SK-N-SH treated with all-trans-retinoic acid at 6 μM for 48 hours (cell line): ENCODE results near the gene ILKAP.

Source experiments
- ARNTL ChIP-seq: fragments of 450-650 bp; formaldehyde crosslinking; IDR thresholded peaks from 2 replicates; pipeline ENCODE4 v1.5.0; 2020; ENCODE audit warnings: low read depth, mild to moderate bottlenecking, moderate library complexity, borderline replicate concordance
- BACH2 ChIP-seq: fragments of 250-450 bp; sonication (Bioruptor Pico); IDR thresholded peaks from 2 replicates; pipeline ENCODE4 v1.9.0; 2021; ENCODE audit warnings: mild to moderate bottlenecking, borderline replicate concordance
- CREB5 ChIP-seq: fragments of 250-450 bp; sonication (Bioruptor Pico); IDR thresholded peaks from 2 replicates; pipeline ENCODE4 v1.5.1; 2020; ENCODE audit warnings: low read depth, mild to moderate bottlenecking, moderate library complexity
- ESRRG ChIP-seq: fragments of 250-450 bp; sonication (Bioruptor Pico); IDR thresholded peaks from 2 replicates; pipeline ENCODE4 v1.6.1; 2021; ENCODE audit warnings: mild to moderate bottlenecking
- GLIS3 ChIP-seq: fragments of 250-450 bp; sonication (Bioruptor Pico); IDR thresholded peaks from 2 replicates; pipeline ENCODE4 v1.5.0; 2020; ENCODE audit warnings: mild to moderate bottlenecking, moderate library complexity
- ISL1 ChIP-seq: fragments of 250-450 bp; sonication (Bioruptor Pico); IDR thresholded peaks from 2 replicates; pipeline ENCODE4 v2.1.2; 2022; ENCODE audit warnings: mild to moderate bottlenecking, moderate library complexity
- OSR1 ChIP-seq: fragments of 250-450 bp; sonication (Bioruptor Pico); IDR thresholded peaks from 2 replicates; pipeline ENCODE4 v1.8.0; 2022; ENCODE audit warnings: moderate library complexity, mild to moderate bottlenecking, inconsistent platforms
- PATZ1 ChIP-seq: fragments of 250-450 bp; sonication (Bioruptor Pico); IDR thresholded peaks from 2 replicates; pipeline ENCODE4 v1.8.0; 2020; ENCODE audit warnings: mild to moderate bottlenecking, moderate library complexity, borderline replicate concordance
- TCF4 ChIP-seq: fragments of 250-450 bp; sonication (Bioruptor Pico); IDR thresholded peaks from 2 replicates; pipeline ENCODE4 v1.8.0; 2021; ENCODE audit warnings: mild to moderate bottlenecking, moderate library complexity, borderline replicate concordance
- ZC3H10 ChIP-seq: fragments of 250-450 bp; sonication (Bioruptor Pico); IDR thresholded peaks from 2 replicates; pipeline ENCODE4 v1.5.1; 2021; ENCODE audit warnings: mild to moderate bottlenecking, moderate library complexity
- ZFP30 ChIP-seq: fragments of 450-650 bp; formaldehyde crosslinking; IDR thresholded peaks from 2 replicates; pipeline ENCODE4 v1.5.0; 2022; ENCODE audit warnings: mild to moderate bottlenecking, moderate library complexity
- ZNF565 ChIP-seq: fragments of 450-650 bp; formaldehyde crosslinking; conservative IDR thresholded peaks from 2 replicates; pipeline ENCODE4 v1.5.0; 2020; ENCODE audit warnings: low read depth, mild to moderate bottlenecking, moderate library complexity
- ZNF70 ChIP-seq: fragments of 450-650 bp; formaldehyde crosslinking; IDR thresholded peaks from 2 replicates; pipeline ENCODE4 v1.5.0; 2020; ENCODE audit warnings: mild to moderate bottlenecking, moderate library complexity

- TF ChIP-seq OSR1 (CRISPR knock-in tag) (no peak), ARNTL (CRISPR knock-in tag) (no peak), PATZ1 (CRISPR knock-in tag) (no peak), ESRRG (no peak), ZNF565 (no peak), ZFP30 (no peak), ZC3H10 (CRISPR knock-in tag) (no peak), TCF4 (CRISPR knock-in tag) (no peak), CREB5 (CRISPR knock-in tag) (no peak), ZNF70 (CRISPR knock-in tag) (no peak), BACH2 (CRISPR knock-in tag) (no peak), ISL1 (CRISPR knock-in tag) (no peak), GLIS3 (CRISPR knock-in tag) (no peak)
Measured at GRCh38 chr2:238121511-238122286, 81.8 kb downstream of the ILKAP start.
